Measurements from ENCODE around the gene ERBB4. TPM values are rescaled to one million over a fixed set of nuclear protein-coding genes. Genes with fewer than 3 reads are reported as not detected.

ERBB4 gene
- total RNA-seq, 1 donor from 2014 or later, result 25.3 TPM

DNA sequence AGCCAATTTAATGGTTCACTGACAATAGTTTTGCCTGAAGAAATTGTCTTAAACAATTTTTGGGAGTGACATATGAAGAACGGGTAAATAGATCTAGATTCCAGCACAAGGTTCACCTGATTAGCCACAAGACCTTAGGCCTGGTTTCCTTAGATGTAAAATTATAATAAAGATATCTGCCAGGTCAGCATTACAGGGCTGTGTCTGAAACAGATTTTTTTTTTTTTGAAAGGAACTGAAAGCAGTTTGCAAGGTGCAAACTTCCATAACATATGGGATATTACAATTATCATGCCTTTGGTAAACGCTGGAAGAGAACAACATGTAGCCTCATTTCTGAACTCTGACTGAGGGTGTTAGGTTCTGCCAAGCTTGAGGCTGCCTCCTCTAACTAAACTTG is 599.4 kb downstream of the ERBB4 start:
- TF ChIP-seq, protein P1, sequence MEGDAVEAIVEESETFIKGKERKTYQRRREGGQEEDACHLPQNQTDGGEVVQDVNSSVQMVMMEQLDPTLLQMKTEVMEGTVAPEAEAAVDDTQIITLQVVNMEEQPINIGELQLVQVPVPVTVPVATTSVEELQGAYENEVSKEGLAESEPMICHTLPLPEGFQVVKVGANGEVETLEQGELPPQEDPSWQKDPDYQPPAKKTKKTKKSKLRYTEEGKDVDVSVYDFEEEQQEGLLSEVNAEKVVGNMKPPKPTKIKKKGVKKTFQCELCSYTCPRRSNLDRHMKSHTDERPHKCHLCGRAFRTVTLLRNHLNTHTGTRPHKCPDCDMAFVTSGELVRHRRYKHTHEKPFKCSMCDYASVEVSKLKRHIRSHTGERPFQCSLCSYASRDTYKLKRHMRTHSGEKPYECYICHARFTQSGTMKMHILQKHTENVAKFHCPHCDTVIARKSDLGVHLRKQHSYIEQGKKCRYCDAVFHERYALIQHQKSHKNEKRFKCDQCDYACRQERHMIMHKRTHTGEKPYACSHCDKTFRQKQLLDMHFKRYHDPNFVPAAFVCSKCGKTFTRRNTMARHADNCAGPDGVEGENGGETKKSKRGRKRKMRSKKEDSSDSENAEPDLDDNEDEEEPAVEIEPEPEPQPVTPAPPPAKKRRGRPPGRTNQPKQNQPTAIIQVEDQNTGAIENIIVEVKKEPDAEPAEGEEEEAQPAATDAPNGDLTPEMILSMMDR (IDR thresholded peaks at IDR 0.05), result no peak
- Histone ChIP-seq H3K27ac (no peak overlapping the region), H3K9me3 (no peaks in the 10 kb centered on the region), H3K36me3 (no peaks in the 10 kb centered on the region), H3K27me3 (ENCODE audit: low read depth) (no peaks in the 10 kb centered on the region), H3K4me1 (no peaks in the 10 kb centered on the region), H3K4me3 (no peak overlapping the region)
- intact Hi-C loops (cut with DNase I), result no loop called here
- no peak for ATAC-seq
- no peak for DNase-seq

DNA sequence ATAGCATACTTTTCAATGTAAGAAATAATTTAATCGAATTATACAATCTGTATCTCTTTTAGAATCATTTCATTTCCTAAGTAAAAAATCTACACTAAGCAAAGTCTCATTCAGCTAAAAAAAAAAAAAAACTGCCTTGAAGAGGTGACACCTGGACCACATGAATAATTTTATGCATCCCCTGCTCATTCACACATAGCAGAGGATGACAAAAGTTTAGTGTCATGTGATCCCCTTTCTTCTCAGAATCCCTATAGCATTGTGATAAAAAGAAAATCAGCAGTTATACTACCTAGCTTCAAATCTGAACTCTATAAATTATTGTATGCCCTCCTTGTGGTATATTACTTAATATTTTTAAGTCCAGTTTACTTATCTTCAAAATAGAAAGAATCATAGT is 603.8 kb downstream of the ERBB4 start:
- no peak for ATAC-seq
- Histone ChIP-seq H3K36me3 (no peaks in the 10 kb centered on the region), H3K4me1 (no peaks in the 10 kb centered on the region), H3K4me3 (no peak overlapping the region), H3K9me3 (no peaks in the 10 kb centered on the region), H3K27me3 (ENCODE audit: low read depth) (no peaks in the 10 kb centered on the region), H3K27ac (no peak overlapping the region)
- intact Hi-C loops (cut with DNase I), result no loop called here
- TF ChIP-seq, protein P1 (IDR thresholded peaks at IDR 0.05), result no peak
- DNase-seq, result no peak

DNA sequence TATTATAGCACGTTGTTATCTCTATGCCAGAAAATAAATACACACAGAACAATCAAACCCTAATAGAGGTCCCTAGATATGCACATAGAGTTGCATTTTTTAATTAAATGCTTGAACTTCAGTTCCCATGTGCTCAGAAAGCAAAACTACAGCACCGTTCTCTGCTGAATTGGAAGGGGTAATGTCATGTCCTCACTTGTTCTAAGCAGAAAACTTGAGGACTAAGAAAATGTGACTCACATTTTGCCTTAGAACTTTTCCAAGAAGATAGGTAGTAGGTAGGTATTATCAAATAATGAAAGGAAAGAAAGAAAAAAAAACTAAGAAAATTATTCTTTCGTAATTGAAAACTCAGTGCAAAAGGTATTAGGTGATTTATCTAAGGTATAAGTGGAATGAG is 607.3 kb downstream of the ERBB4 start:
- Histone ChIP-seq H3K27ac (no peak overlapping the region), H3K27me3 (ENCODE audit: low read depth) (no peaks in the 10 kb centered on the region), H3K36me3 (no peaks in the 10 kb centered on the region), H3K4me1 (no peaks in the 10 kb centered on the region), H3K9me3 (no peaks in the 10 kb centered on the region), H3K4me3 (no peak overlapping the region)
- intact Hi-C loops (cut with DNase I), result no loop called here
- DNase-seq, result no peak
- ATAC-seq, result no peak
- TF ChIP-seq, protein P1 (IDR thresholded peaks at IDR 0.05), result no peak

DNA sequence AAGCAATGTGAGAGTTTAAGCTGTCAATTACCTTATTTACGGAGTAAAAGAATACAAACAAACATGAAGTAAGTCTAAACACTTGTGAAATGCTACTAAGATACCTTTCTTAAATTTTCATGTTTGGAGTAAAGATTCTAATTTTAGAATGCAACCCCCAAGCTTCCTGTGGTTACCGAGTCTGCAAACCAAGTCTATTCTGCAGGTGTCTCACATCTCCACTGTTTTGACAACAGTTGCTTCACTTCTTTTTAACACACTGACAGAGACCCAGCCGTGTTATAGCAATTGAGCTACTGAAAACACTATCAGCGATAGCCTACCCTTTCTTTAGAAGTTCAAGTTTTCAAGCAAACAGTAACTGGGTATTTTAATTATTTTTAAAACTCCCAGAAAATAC is 608.3 kb downstream of the ERBB4 start:
- DNase-seq (no peak), ATAC-seq (no peak)
- Histone ChIP-seq H3K36me3 (no peaks in the 10 kb centered on the region), H3K27me3 (ENCODE audit: low read depth) (no peaks in the 10 kb centered on the region), H3K4me1 (no peaks in the 10 kb centered on the region), H3K4me3 (no peak overlapping the region), H3K9me3 (no peaks in the 10 kb centered on the region), H3K27ac (no peak overlapping the region)
- intact Hi-C loops (cut with DNase I), result no loop called here
- TF ChIP-seq, protein P1 (IDR thresholded peaks at IDR 0.05), result no peak

DNA sequence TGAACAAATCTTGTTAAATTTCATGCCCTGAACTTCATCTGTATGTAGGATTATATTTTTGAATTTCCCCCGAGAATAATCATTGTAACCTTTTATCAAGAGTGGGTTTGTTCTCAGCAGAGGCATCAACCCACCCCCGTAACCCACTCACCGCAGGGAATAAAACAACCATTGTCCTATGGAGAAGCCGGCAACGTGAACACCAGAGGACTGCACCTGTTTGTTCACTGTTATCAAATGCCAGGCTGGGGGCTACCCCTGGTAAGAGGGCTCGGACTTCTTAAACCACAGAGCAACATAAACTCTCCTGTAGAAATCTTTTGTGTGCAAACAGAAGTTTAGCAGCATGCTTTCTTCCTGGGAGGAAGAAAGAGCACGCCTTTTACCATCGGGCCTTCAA is 610.4 kb downstream of the ERBB4 start:
- intact Hi-C loops (cut with DNase I), result no loop called here
- Histone ChIP-seq H3K27ac (no peak overlapping the region), H3K27me3 (ENCODE audit: low read depth) (no peaks in the 10 kb centered on the region), H3K4me1 (no peaks in the 10 kb centered on the region), H3K9me3 (no peaks in the 10 kb centered on the region), H3K36me3 (no peaks in the 10 kb centered on the region), H3K4me3 (no peak overlapping the region)
- ATAC-seq (no peak), DNase-seq (no peak)
- TF ChIP-seq, protein P1 (IDR thresholded peaks at IDR 0.05), result no peak

DNA sequence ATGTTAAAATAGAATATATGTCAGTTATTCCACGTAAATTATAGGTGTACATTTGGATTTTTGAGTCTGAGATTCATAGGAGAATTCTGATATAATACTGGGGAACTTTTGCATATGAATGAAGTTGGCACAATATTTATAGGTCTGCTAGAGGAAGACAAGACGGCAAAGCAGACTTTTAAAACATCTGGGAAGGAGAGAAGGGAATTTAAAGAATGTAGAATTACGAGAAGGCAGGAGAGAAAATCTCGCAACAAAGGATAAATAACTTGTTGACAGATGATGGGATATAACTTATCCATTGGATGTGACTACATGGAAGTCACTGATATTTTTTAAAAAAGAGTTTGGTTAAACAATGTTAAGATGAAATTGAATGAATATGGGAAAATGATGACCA is 615.6 kb downstream of the ERBB4 start:
- no peaks in the 10 kb centered on the region for H3K4me1 ChIP-seq
- TF ChIP-seq, protein P1 (IDR thresholded peaks at IDR 0.05), result no peak
- no peaks in the 10 kb centered on the region for H3K27me3 ChIP-seq (ENCODE audit: low read depth)
- ATAC-seq, result no peak
- H3K4me3 ChIP-seq, result no peak overlapping the region
- no peak for DNase-seq
- intact Hi-C loops (cut with DNase I), result no loop called here
- H3K36me3 ChIP-seq, result no peaks in the 10 kb centered on the region
- H3K27ac ChIP-seq, result no peak overlapping the region
- no peaks in the 10 kb centered on the region for H3K9me3 ChIP-seq
